ENCODE results near the gene EXOC3. TPM values are rescaled to one million over a fixed set of nuclear protein-coding genes. Genes with fewer than 3 reads are reported as not detected.

EXOC3 gene
- total and polyA plus RNA-seq, 2 of the 4 experiments (the other 2 are of a cell fraction) = 35.1 to 47.5 TPM

- POLR2A ChIA-PET (ENCODE audit: unreplicated experiment) = no interaction called here
These were observed 1.0 kb upstream of the EXOC3 start for GRCh38 chr5:441996-442334.

More at GRCh38 chr5:441996-442334, 1.0 kb upstream of the EXOC3 start:
- no peaks in the 10 kb centered on the region for H3K27me3 ChIP-seq (ENCODE audit: control insufficient read depth, insufficient read depth, low read length)
- ATAC-seq (ENCODE audit: low read depth) (no peak), DNase-seq (no peak)
- peak overlapping the region; percentile 77 for H2BK5ac ChIP-seq (ENCODE audit: low read depth, low read length, poor library complexity, severe bottlenecking)
- peak overlapping the region; percentile 92; the same call in 1 of the 2 replicates for H2AK5ac ChIP-seq (ENCODE audit: low read depth, low read length)
- in situ Hi-C loops (cut with MboI; ENCODE audit: low sequenced_read_pairs) (no loop called here), intact Hi-C loops (cut with micrococcal nuclease) (loop anchor here (2.0 to 5.0 kb wide), 2 partner anchors 35 to 119 kb away; no protein-coding TSS in a partner anchor), dilution Hi-C loops (cut with HindIII; ENCODE audit: low sequenced_read_pairs, unreplicated experiment) (no loop called here)
- CTCF ChIA-PET = no interaction called here
- peak overlapping the region; percentile 76 for H3K14ac ChIP-seq (replicated peaks; ENCODE audit: low read depth, low read length)
- peak overlapping the region; percentile 94 for H3K9ac ChIP-seq (ENCODE audit: low read depth, low read length)
- peaks cover 4% of the 10 kb centered on the region; the same call in 1 of the 2 replicates for H3K9me1 ChIP-seq (ENCODE audit: insufficient read depth, low read length)
- peaks cover 12% of the 10 kb centered on the region for H3K4me1 ChIP-seq (ENCODE audit: control insufficient read depth, insufficient read depth, low read length)
- H3K9me3 ChIP-seq (ENCODE audit: control insufficient read depth, insufficient read depth, low read length) = no peaks in the 10 kb centered on the region
- H4K91ac ChIP-seq (ENCODE audit: insufficient read depth, low read depth, low read length) = peak overlapping the region; percentile 98
- peaks cover 11% of the 10 kb centered on the region for H3K36me3 ChIP-seq (ENCODE audit: control insufficient read depth, insufficient read depth, low read length)
- 80% methylated on average over 2 of the region's 5 CpGs; no CpG with 5 or more reads in 1 of the 2 experiments for WGBS, 2 experiments (ENCODE audit: extremely low coverage in 2 of 2, insufficient read length in 1 of 2)
- H2BK15ac ChIP-seq (ENCODE audit: low read depth, low read length) = no peak overlapping the region
- BruUV-seq (replicated peaks) = no TSS peak
- H2BK120ac ChIP-seq (ENCODE audit: low read depth, low read length) = peak overlapping the region; percentile 25; the same call in 1 of the 2 replicates
- 0 out of 2 replicates have a peak, but pooled peaks cover 8% of the 10 kb centered on the region for H4K20me1 ChIP-seq (ENCODE audit: insufficient read depth, low read length)
- no peak overlapping the region for H3K18ac ChIP-seq (ENCODE audit: low read depth, low read length)
- H3K27ac ChIP-seq (ENCODE audit: insufficient read depth, low read length) = peak overlapping the region; percentile 82
- peak overlapping the region; percentile 89 for H3K4me2 ChIP-seq (ENCODE audit: low read depth, low read length)
- H4K5ac ChIP-seq (ENCODE audit: low read depth, low read length) = peak overlapping the region; percentile 59
- H2AK9ac ChIP-seq (replicated peaks; ENCODE audit: low read depth, low read length, poor library complexity) = peak overlapping the region; percentile 99
- peak overlapping the region; percentile 82 for H3K4me3 ChIP-seq (ENCODE audit: insufficient read depth, low read depth, low read length)
- H3K79me1 ChIP-seq (ENCODE audit: low read depth in 1 of 2, low read length in 2 of 2) = peaks cover 24 to 65% of the 10 kb centered on the region in 2 experiments
- H3K56ac ChIP-seq (ENCODE audit: extremely low read depth, insufficient read depth, low read length) = no peak overlapping the region
- TF ChIP-seq POLR2A (IDR thresholded peaks at IDR 0.05; ENCODE audit: low read depth, low read length) (no peak), RCOR1 (IDR thresholded peaks at IDR 0.05; ENCODE audit: insufficient replicate concordance, low read length) (no peak), CTCF (conservative IDR thresholded peaks at IDR 0.05; ENCODE audit: low read depth, low read length) (no peak), CEBPB (IDR thresholded peaks at IDR 0.05; ENCODE audit: low read depth, low read length) (no peak), MAFK (IDR thresholded peaks at IDR 0.05; ENCODE audit: low read depth, low read length) (no peak), ELK1 (IDR thresholded peaks at IDR 0.05; ENCODE audit: borderline replicate concordance, low read depth, low read length) (no peak), BHLHE40 (IDR thresholded peaks at IDR 0.05; ENCODE audit: low read depth, low read length) (no peak), SMC3 (IDR thresholded peaks at IDR 0.05; ENCODE audit: low read depth, low read length) (no peak), NFE2L2 (IDR thresholded peaks at IDR 0.05; ENCODE audit: low read depth, low read length) (no peak), RFX5 (IDR thresholded peaks at IDR 0.05; ENCODE audit: low read depth, low read length) (no peak)
- peak overlapping the region; percentile 99 for H3K4ac ChIP-seq (ENCODE audit: low read depth, low read length)
- H2AFZ ChIP-seq (replicated peaks; ENCODE audit: low read length, poor library complexity) = peak overlapping the region; percentile 96
- peak overlapping the region; percentile 95; the same call in 1 of the 2 replicates for H3K23ac ChIP-seq (ENCODE audit: low read depth, low read length)
- peak overlapping the region; percentile 96 to 100 for H4K8ac ChIP-seq (ENCODE audit: low read depth in 2 of 2, low read length in 2 of 2)
- no peak overlapping the region for H2BK20ac ChIP-seq (ENCODE audit: low read depth, low read length)
